SH-SY5Y (cell line): ENCODE measurements around the gene SFTPB.

Experiments
- GATA2 ChIP-seq: IDR thresholded peaks from 2 replicates; pipeline ENCODE4 v1.6.1; 2011; ENCODE audit warnings: mild to moderate bottlenecking, low read depth, low read length
- GATA3 ChIP-seq: IDR thresholded peaks from 2 replicates; pipeline ENCODE4 v1.6.1; 2011; ENCODE audit warnings: low read depth, mild to moderate bottlenecking, low read length, moderate library complexity

GRCh38 chr2:85668857-85669142 lies 801 bp upstream of the SFTPB start:
- no peak for TF ChIP-seq GATA2
- no peak for TF ChIP-seq GATA3
